ENCODE data around the gene FAM117A.

DNA sequence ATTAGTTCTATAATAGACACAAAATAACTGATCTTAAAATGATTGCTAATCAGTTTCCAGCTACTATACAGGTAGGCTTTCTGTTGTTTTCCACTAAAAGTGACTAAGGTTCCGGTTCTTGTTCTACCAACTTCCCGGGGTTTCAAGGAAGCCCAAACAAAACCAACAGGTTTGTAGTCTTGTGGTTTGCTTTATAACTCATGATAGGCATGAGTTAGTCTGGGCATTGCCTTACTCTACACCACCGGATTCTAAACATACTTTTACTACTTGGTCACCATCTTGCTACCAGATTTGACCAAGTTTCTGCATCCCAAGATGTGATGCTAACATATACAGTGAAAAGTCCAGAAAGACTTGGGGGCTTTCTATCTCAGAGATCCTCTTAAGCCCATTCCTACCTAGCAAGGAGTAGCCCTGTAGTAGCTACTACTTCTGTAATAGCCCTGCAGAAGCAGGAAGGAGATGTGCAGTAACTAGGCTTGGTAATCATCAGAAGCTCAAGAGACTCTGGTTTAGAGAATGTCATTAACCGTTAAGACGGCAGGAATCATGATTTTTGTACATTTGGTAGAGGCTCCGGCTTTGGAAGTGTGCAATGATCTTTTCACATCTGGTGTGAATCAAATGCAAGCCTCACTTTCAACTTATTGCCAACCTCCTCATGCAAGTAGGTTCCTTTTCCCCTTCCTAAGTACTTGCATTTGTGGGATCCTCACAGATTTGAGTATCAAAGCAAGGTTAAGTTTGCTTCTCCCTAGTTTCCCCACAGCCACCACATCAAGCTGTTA is 1.6 kb downstream of the FAM117A start:
- TF ChIP-seq, protein P1, sequence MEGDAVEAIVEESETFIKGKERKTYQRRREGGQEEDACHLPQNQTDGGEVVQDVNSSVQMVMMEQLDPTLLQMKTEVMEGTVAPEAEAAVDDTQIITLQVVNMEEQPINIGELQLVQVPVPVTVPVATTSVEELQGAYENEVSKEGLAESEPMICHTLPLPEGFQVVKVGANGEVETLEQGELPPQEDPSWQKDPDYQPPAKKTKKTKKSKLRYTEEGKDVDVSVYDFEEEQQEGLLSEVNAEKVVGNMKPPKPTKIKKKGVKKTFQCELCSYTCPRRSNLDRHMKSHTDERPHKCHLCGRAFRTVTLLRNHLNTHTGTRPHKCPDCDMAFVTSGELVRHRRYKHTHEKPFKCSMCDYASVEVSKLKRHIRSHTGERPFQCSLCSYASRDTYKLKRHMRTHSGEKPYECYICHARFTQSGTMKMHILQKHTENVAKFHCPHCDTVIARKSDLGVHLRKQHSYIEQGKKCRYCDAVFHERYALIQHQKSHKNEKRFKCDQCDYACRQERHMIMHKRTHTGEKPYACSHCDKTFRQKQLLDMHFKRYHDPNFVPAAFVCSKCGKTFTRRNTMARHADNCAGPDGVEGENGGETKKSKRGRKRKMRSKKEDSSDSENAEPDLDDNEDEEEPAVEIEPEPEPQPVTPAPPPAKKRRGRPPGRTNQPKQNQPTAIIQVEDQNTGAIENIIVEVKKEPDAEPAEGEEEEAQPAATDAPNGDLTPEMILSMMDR (conservative IDR thresholded peaks at IDR 0.05; ENCODE audit: low read depth, low read length), result no peak
- no peak for TF ChIP-seq EZH2 (IDR thresholded peaks at IDR 0.05; ENCODE audit: low read length, unreplicated experiment)

Measured in PC-3 (cell line).